Heart left ventricle (tissue), 13 donors: Measurements from ENCODE around the gene DSE.

Experiments used
- CTCF ChIP-seq, 12 donors: fragments of 200-600 bp; sonication (generic) in 4 of 12; IDR thresholded peaks; one replicate each; pipeline versions ENCODE4 v1.5.0 to v1.8.0; 2018 to 2022; ENCODE audit warnings: antibody characterized with exemption in 12 of 12, mild to moderate bottlenecking in 5 of 12
- POLR2A ChIP-seq, 2 donors: fragments of 450-650 bp; IDR thresholded peaks; one replicate each; pipeline ENCODE4 v1.6.1; 2017; ENCODE audit warnings: antibody characterized with exemption in 2 of 2, mild to moderate bottlenecking in 2 of 2, moderate library complexity in 2 of 2
- donor health status: ischemic (EF 13 %, LVEDD 7.1; RV severe dilation, severe dysfunction).
- donor health status: DM: no; HTN: yes; CAD: no.
- donor health status: DM: no; HTN: no; CAD: no.
- donor health status: ischemic (EF 25% LVEDD 6.9; RV normal size, moderate dysfunction).
- donor health status: ischemic (EF 25% LVEDD 5.7; RV mildly dilated, moderate dysfunction).
- donor health status: ischemic (EF 35%, LVEDD 5.7; RV mildly dilated, moderate dysfunction).
- donor health status: nonischemic (EF 11% LVEDD 7.7; RV severe dilation, severe dysfunction).
- donor health status: DM: yes; HTN: yes; CAD: no.
- donor health status: PGD.
- donor health status: ischemic (EF 29% LVEDD 5.4; RV normal size, mild dysfunction).
- donor health status: nonischemic (EF 23%, LVEDD 6.1; RV moderate dilation, normal function).

- no peak for TF ChIP-seq CTCF (IDR thresholded peaks at IDR 0.05)
- TF ChIP-seq POLR2A (IDR thresholded peaks at IDR 0.05) = no peak
Measured at GRCh38 chr6:116323863-116324262, 46.9 kb upstream of the DSE start.
